H1 (cell line): ENCODE measurements around the gene PSKH1. TPM values are rescaled to one million over a fixed set of nuclear protein-coding genes. Genes with fewer than 3 reads are reported as not detected.
"Not testable (repeated sequence)": the region's sequence is repeated elsewhere in the genome, so short reads cannot be mapped to it uniquely, and the experiment has no call there.

Source experiments
- CTCF ChIA-PET: fragments of 300-600 bp; sonication (Branson Sonifier 250); formaldehyde crosslinking; loops from one replicate; lab custom pipeline; 2021; ENCODE audit not compliant: partially characterized antibody; lab: Charles Lee
- POLR2A ChIA-PET: fragments of 300-600 bp; sonication (Branson Sonifier 250); formaldehyde crosslinking; loops from one replicate; lab custom pipeline; 2021; ENCODE audit warnings: inconsistent platforms; ENCODE audit not compliant: partially characterized antibody; lab: Charles Lee
- DNase-seq, 2 experiments: peaks; one replicate each; pipeline versions ENCODE4 v3.0.0 to v3.0.0-alpha.2; 2010 to 2022; ENCODE audit warnings: low spot score in 2 of 2, low read depth in 1 of 2, mixed read lengths in 1 of 2
- FAIRE-seq: peaks from 2 replicates; lab custom pipeline; 2011; peaks lifted over from hg19 to GRCh38; lab: Jason Lieb, UNC
- H2AFZ ChIP-seq: 2 replicates; pipeline ENCODE4 v1.8.1; 2012; ENCODE audit warnings: low read length, inconsistent platforms
- H2AK5ac ChIP-seq: 2 replicates; pipeline ENCODE4 v1.6.1; 2013; ENCODE audit warnings: low read depth, low read length
- H2BK120ac ChIP-seq: replicated peaks from 2 replicates; pipeline ENCODE3; 2013; ENCODE audit warnings: low read depth, low read length, inconsistent platforms
- H2BK12ac ChIP-seq: 2 replicates; pipeline ENCODE4 v1.6.1; 2013; ENCODE audit warnings: low read depth, low read length
- H2BK15ac ChIP-seq: 2 replicates; pipeline ENCODE4 v1.6.1; 2013; ENCODE audit warnings: low read length
- H2BK20ac ChIP-seq: 2 replicates; pipeline ENCODE4 v1.6.1; 2013; ENCODE audit warnings: low read length
- H2BK5ac ChIP-seq: 2 replicates; pipeline ENCODE4 v1.6.1; 2013; ENCODE audit warnings: low read depth, low read length
- H3K14ac ChIP-seq: 2 replicates; pipeline ENCODE4 v1.6.1; 2013; ENCODE audit warnings: inconsistent platforms; ENCODE audit not compliant: insufficient read length
- H3K18ac ChIP-seq: 2 replicates; pipeline ENCODE4 v1.6.1; 2013; ENCODE audit warnings: low read length; ENCODE audit errors: extremely low read depth
- H3K23ac ChIP-seq: 2 replicates; pipeline ENCODE4 v1.6.1; 2013; ENCODE audit warnings: inconsistent platforms; ENCODE audit not compliant: insufficient read length
- H3K23me2 ChIP-seq: 2 replicates; pipeline ENCODE4 v1.6.1; 2013; ENCODE audit warnings: low read depth, low read length
- H3K27ac ChIP-seq: 2 replicates; pipeline ENCODE4 v1.6.1; 2011; ENCODE audit warnings: low read depth, low read length, inconsistent platforms
- H3K27me3 ChIP-seq, 4 experiments: replicated peaks in 1 of 4; 1 replicate in 1 of 4; 2 replicates in 3 of 4; pipeline versions ENCODE4 v1.6.1 to v1.8.1; 2011 to 2013; ENCODE audit warnings: low read length in 3 of 4, mild to moderate bottlenecking in 3 of 4, inconsistent platforms in 2 of 4, mixed read lengths in 2 of 4, moderate library complexity in 1 of 4; ENCODE audit not compliant: control insufficient read depth in 3 of 4, insufficient read depth in 3 of 4; ENCODE audit errors: extremely low read depth in 1 of 4
- H3K36me3 ChIP-seq, 4 experiments: 2 replicates each; pipeline versions ENCODE4 v1.6.1 to v1.8.1; 2011 to 2013; ENCODE audit warnings: mild to moderate bottlenecking in 4 of 4, low read length in 3 of 4, moderate library complexity in 2 of 4, control low read depth in 1 of 4, inconsistent platforms in 1 of 4; ENCODE audit not compliant: insufficient read depth in 4 of 4, control insufficient read depth in 2 of 4
- H3K4ac ChIP-seq: replicated peaks from 2 replicates; pipeline ENCODE3; 2013; ENCODE audit warnings: low read length, low read depth, mixed read lengths, inconsistent platforms; ENCODE audit not compliant: insufficient read length
- H3K4me1 ChIP-seq, 4 experiments: replicated peaks in 1 of 4; 1 replicate in 1 of 4; 2 replicates in 3 of 4; pipeline versions ENCODE4 v1.6.1 to v1.8.1; 2011 to 2013; ENCODE audit warnings: low read length in 3 of 4, inconsistent platforms in 2 of 4, mixed read lengths in 1 of 4; ENCODE audit not compliant: insufficient read depth in 4 of 4, control insufficient read depth in 3 of 4
- H3K4me2 ChIP-seq, 2 experiments: 2 replicates each; pipeline versions ENCODE4 v1.6.1 to v1.8.1; 2011 to 2013; ENCODE audit warnings: low read depth in 2 of 2, low read length in 2 of 2, control low read depth in 1 of 2, inconsistent platforms in 1 of 2, mild to moderate bottlenecking in 1 of 2; ENCODE audit not compliant: insufficient read depth in 1 of 2
- H3K4me3 ChIP-seq, 4 experiments: fragments of 200-600, 300-600 bp in 1 of 4; sonication (generic), shearing (Covaris generic), sonication (Bioruptor Twin) in 1 of 4; 2 replicates each; pipeline versions ENCODE4 v1.5.1 to v1.8.1; 2011 to 2016; ENCODE audit warnings: low read length in 4 of 4, low read depth in 3 of 4, control low read depth in 2 of 4, inconsistent platforms in 2 of 4, mild to moderate bottlenecking in 2 of 4, mixed read lengths in 1 of 4, moderate library complexity in 1 of 4; ENCODE audit not compliant: insufficient read depth in 2 of 4; ENCODE audit errors: extremely low read depth in 1 of 4
- H3K56ac ChIP-seq: replicated peaks from 2 replicates; pipeline ENCODE3; 2013; ENCODE audit warnings: low read depth, mild to moderate bottlenecking, mixed read lengths, low read length, inconsistent platforms; ENCODE audit not compliant: insufficient read length
- H3K79me1 ChIP-seq: 2 replicates; pipeline ENCODE4 v1.6.1; 2013; ENCODE audit warnings: low read depth, low read length, control low read depth
- H3K79me2 ChIP-seq, 2 experiments: 2 replicates each; pipeline versions ENCODE4 v1.6.1 to v1.8.1; 2012 to 2013; ENCODE audit warnings: low read length in 2 of 2, mild to moderate bottlenecking in 2 of 2, inconsistent platforms in 1 of 2; ENCODE audit not compliant: insufficient read depth in 2 of 2, control insufficient read depth in 1 of 2
- H3K9ac ChIP-seq, 4 experiments: replicated peaks in 1 of 4; 1 replicate in 1 of 4; 2 replicates in 3 of 4; pipeline versions ENCODE4 v1.6.1 to v1.8.1; 2011 to 2013; ENCODE audit warnings: low read depth in 3 of 4, low read length in 3 of 4, control low read depth in 2 of 4, mild to moderate bottlenecking in 2 of 4, moderate library complexity in 2 of 4, inconsistent platforms in 1 of 4; ENCODE audit errors: extremely low read depth in 1 of 4
- H3K9me3 ChIP-seq, 2 experiments: 2 replicates each; pipeline versions ENCODE4 v1.6.1 to v1.8.1; 2012 to 2013; ENCODE audit warnings: mild to moderate bottlenecking in 2 of 2, moderate library complexity in 2 of 2, control low read depth in 1 of 2, inconsistent platforms in 1 of 2, low read depth in 1 of 2, low read length in 1 of 2, mixed read lengths in 1 of 2; ENCODE audit not compliant: insufficient read depth in 2 of 2
- H4K20me1 ChIP-seq, 2 experiments: replicated peaks in 1 of 2; 2 replicates each; pipeline versions ENCODE3 to v1.8.1; 2011 to 2013; ENCODE audit warnings: inconsistent platforms in 2 of 2, low read length in 2 of 2, mild to moderate bottlenecking in 1 of 2; ENCODE audit not compliant: insufficient read depth in 2 of 2, control insufficient read depth in 1 of 2
- H4K5ac ChIP-seq: 2 replicates; pipeline ENCODE4 v1.6.1; 2013; ENCODE audit warnings: low read length, low read depth, mixed read lengths, inconsistent platforms; ENCODE audit not compliant: insufficient read length
- H4K8ac ChIP-seq: 2 replicates; pipeline ENCODE4 v1.8.0; 2013; ENCODE audit warnings: mild to moderate bottlenecking, moderate library complexity, low read length, inconsistent platforms; ENCODE audit not compliant: insufficient read depth; ENCODE audit errors: extremely low read depth
- H4K91ac ChIP-seq: replicated peaks from 2 replicates; pipeline ENCODE3; 2013; ENCODE audit warnings: low read length, mixed read lengths, inconsistent platforms; ENCODE audit not compliant: insufficient read length
- WGBS, 2 experiments: shearing (Covaris generic) in 1 of 2; methylation state at CpG; one replicate each; pipeline versions ENCODE4 v1.1.6 to v1.1.7; 2013 to 2015; ENCODE audit warnings: low lambda C conversion rate in 2 of 2, mixed read lengths in 2 of 2, inconsistent platforms in 1 of 2, low coverage in 1 of 2, missing lambda C conversion rate in 1 of 2; ENCODE audit not compliant: insufficient replicate concordance in 2 of 2, insufficient coverage in 1 of 2, insufficient read length in 1 of 2; ENCODE audit errors: extremely low coverage in 1 of 2, missing lambda C conversion rate in 1 of 2; 5-methylcytosine and 5-hydroxymethylcytosine counted together
- polyA plus RNA-seq, 7 experiments: library from polyadenylated mRNA; depleted of rRNA in 3 of 7; stranded (reverse) in 5 of 7; unstranded in 2 of 7; fragments of >200 nt in 5 of 7; fragments of 200-250 nt in 2 of 7; gene quantifications; 1 replicate in 5 of 7; 2 replicates in 1 of 7; 4 replicates in 1 of 7; pipeline versions ENCODE4 v1.2.1 to v1.2.3, GENCODE V29; 2011 to 2013; ENCODE audit warnings: missing spikeins in 2 of 7, mixed read lengths in 2 of 7
- total RNA-seq: library from RNA; stranded (reverse); fragmentation: NEBNext Ultra II Directional; extraction: Animal tissue kit (Norgen Biotek cat#: 25700); gene quantifications from 2 replicates; pipeline ENCODE4 v1.2.1, GENCODE V29; 2021

The PSKH1 gene
- total and polyA plus RNA-seq, 2 of the 8 experiments (the other 6 are each of a cell fraction or from before 2014, with no cell fraction given): 24.8 to 51.0 TPM

GRCh38 chr16:67915496-67915769, 22.4 kb downstream of the PSKH1 start:
- not testable (repeated sequence) for H2BK120ac ChIP-seq, H4K5ac ChIP-seq, H3K4ac ChIP-seq, H4K20me1 ChIP-seq, H4K91ac ChIP-seq, H3K9ac ChIP-seq, H3K14ac ChIP-seq, H2BK12ac ChIP-seq, H2BK20ac ChIP-seq, H4K8ac ChIP-seq, H3K9me3 ChIP-seq, H3K27me3 ChIP-seq, H3K79me2 ChIP-seq, DNase-seq, H3K4me3 ChIP-seq, H2BK15ac ChIP-seq, H3K18ac ChIP-seq, H3K36me3 ChIP-seq, H3K23ac ChIP-seq, H3K23me2 ChIP-seq, H2BK5ac ChIP-seq, H2AK5ac ChIP-seq, H3K27ac ChIP-seq, H2AFZ ChIP-seq, H3K56ac ChIP-seq
- WGBS, 2 experiments: 84% methylated on average over 2 of the region's 2 CpGs; no CpG with 5 or more reads in 1 of the 2 experiments
- CTCF ChIA-PET: interaction anchor here (0.7 to 4.1 kb wide), 11 partner anchors 11 to 402 kb away, joined by 3 to 39 read pairs (median 4); partner anchors contain the start of genes LCAT and NRN1L
- POLR2A ChIA-PET: interaction anchor here (0.9 to 2.0 kb wide), 8 partner anchors 10 to 143 kb away, joined by 3 to 9 read pairs (median 3); partner anchors contain the start of genes PSKH1 and PSMB10
- peak; percentile 58 for FAIRE-seq
- Histone ChIP-seq H3K4me2 (0 out of 4 replicates have a peak overlapping the region, but pooled peaks of 1 of the 2 experiments have one; percentile 12), H3K79me1 (peaks cover 10% of the 10 kb centered on the region), H3K4me1 (peaks cover 0 to 10% (median 4%) of the 10 kb centered on the region in 4 experiments; a peak in 6 of 7 replicates)
